ENCODE data around the gene CCP110.

GRCh38 chr16:19518388-19518787 is 5.4 kb upstream of the CCP110 start:
- TF ChIP-seq POLR2A (IDR thresholded peaks at IDR 0.05), result no peak
- no peak for TF ChIP-seq CTCF (IDR thresholded peaks at IDR 0.05)

Measured in Peyer's patch (tissue), 4 donors.